ENCODE data around the gene CPED1. TPM values are rescaled to one million over a fixed set of nuclear protein-coding genes. Genes with fewer than 3 reads are reported as not detected.

Gene CPED1
- total RNA-seq, 1 donor from 2014 or later = 0.26 TPM

- Histone ChIP-seq H3K27me3 (ENCODE audit: control insufficient read depth, insufficient read depth, low read length) (peaks cover 2% of the 10 kb centered on the region), H3K36me3 (ENCODE audit: control insufficient read depth, insufficient read depth, low read length) (no peaks in the 10 kb centered on the region), H3K4me3 (ENCODE audit: low read depth, low read length) (no peak overlapping the region)
- TF ChIP-seq, protein P1, sequence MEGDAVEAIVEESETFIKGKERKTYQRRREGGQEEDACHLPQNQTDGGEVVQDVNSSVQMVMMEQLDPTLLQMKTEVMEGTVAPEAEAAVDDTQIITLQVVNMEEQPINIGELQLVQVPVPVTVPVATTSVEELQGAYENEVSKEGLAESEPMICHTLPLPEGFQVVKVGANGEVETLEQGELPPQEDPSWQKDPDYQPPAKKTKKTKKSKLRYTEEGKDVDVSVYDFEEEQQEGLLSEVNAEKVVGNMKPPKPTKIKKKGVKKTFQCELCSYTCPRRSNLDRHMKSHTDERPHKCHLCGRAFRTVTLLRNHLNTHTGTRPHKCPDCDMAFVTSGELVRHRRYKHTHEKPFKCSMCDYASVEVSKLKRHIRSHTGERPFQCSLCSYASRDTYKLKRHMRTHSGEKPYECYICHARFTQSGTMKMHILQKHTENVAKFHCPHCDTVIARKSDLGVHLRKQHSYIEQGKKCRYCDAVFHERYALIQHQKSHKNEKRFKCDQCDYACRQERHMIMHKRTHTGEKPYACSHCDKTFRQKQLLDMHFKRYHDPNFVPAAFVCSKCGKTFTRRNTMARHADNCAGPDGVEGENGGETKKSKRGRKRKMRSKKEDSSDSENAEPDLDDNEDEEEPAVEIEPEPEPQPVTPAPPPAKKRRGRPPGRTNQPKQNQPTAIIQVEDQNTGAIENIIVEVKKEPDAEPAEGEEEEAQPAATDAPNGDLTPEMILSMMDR (IDR thresholded peaks at IDR 0.05; ENCODE audit: insufficient read depth, low read length, severe bottlenecking) = no peak
- DNase-seq (ENCODE audit: low read depth) = no peak
- no peak for FAIRE-seq
Measured at GRCh38 chr7:120986650-120987049, 1.9 kb upstream of the CPED1 start.

DNA sequence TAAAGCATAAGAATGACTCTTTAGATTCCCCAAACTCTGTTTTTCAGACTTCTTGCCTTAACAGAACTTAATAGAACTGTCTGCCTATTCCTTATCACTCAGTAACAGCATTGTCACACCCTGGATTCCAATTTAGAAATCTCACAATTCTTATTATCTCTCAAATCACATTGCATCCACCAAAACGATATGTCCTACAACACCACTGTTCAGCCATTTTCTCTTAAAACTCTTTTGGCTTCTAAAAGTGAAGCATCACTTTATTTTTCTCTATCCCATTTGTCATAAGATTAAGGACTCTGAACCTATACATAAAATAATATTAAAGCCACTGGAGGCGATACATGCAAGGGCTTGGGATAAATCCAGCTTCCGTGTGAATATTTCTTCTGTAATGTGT, 1.2 kb upstream of the CPED1 start:
- DNase-seq (ENCODE audit: low read depth) (no peak), FAIRE-seq (no peak)
- H3K27me3 ChIP-seq (ENCODE audit: control insufficient read depth, insufficient read depth, low read length) = peaks cover 2% of the 10 kb centered on the region
- H3K36me3 ChIP-seq (ENCODE audit: control insufficient read depth, insufficient read depth, low read length) = no peaks in the 10 kb centered on the region
- H3K4me3 ChIP-seq (ENCODE audit: low read depth, low read length) = no peak overlapping the region
- TF ChIP-seq, protein P1 (IDR thresholded peaks at IDR 0.05; ENCODE audit: insufficient read depth, low read length, severe bottlenecking) = no peak

- H3K4me3 ChIP-seq (ENCODE audit: low read depth, low read length) = peak overlapping the region; percentile 19
- no peaks in the 10 kb centered on the region for H3K36me3 ChIP-seq (ENCODE audit: control insufficient read depth, insufficient read depth, low read length)
- FAIRE-seq (no peak), DNase-seq (ENCODE audit: low read depth) (peak; percentile 82)
- peaks cover 2% of the 10 kb centered on the region for H3K27me3 ChIP-seq (ENCODE audit: control insufficient read depth, insufficient read depth, low read length)
- TF ChIP-seq, protein P1 (IDR thresholded peaks at IDR 0.05; ENCODE audit: insufficient read depth, low read length, severe bottlenecking) = peak; percentile 93
Measured at GRCh38 chr7:120987683-120988590, 574 bp upstream of the CPED1 start.

GRCh38 chr7:120989257-120990220, 1.0 kb downstream of the CPED1 start:
- no peak for FAIRE-seq
- Histone ChIP-seq H3K36me3 (ENCODE audit: control insufficient read depth, insufficient read depth, low read length) (no peaks in the 10 kb centered on the region), H3K27me3 (ENCODE audit: control insufficient read depth, insufficient read depth, low read length) (peaks cover 2% of the 10 kb centered on the region), H3K4me3 (ENCODE audit: low read depth, low read length) (no peak overlapping the region)
- TF ChIP-seq, protein P1 (IDR thresholded peaks at IDR 0.05; ENCODE audit: insufficient read depth, low read length, severe bottlenecking) = no peak
- no peak for DNase-seq (ENCODE audit: low read depth)

GRCh38 chr7:120990468-120991118, 2.1 kb downstream of the CPED1 start:
- TF ChIP-seq, protein P1 (IDR thresholded peaks at IDR 0.05; ENCODE audit: insufficient read depth, low read length, severe bottlenecking) = no peak
- Histone ChIP-seq H3K27me3 (ENCODE audit: control insufficient read depth, insufficient read depth, low read length) (peaks cover 2% of the 10 kb centered on the region), H3K4me3 (ENCODE audit: low read depth, low read length) (no peak overlapping the region), H3K36me3 (ENCODE audit: control insufficient read depth, insufficient read depth, low read length) (no peaks in the 10 kb centered on the region)
- FAIRE-seq (no peak), DNase-seq (ENCODE audit: low read depth) (no peak)
